ENCODE results near the gene ABTB2.

Gene ABTB2

DNA sequence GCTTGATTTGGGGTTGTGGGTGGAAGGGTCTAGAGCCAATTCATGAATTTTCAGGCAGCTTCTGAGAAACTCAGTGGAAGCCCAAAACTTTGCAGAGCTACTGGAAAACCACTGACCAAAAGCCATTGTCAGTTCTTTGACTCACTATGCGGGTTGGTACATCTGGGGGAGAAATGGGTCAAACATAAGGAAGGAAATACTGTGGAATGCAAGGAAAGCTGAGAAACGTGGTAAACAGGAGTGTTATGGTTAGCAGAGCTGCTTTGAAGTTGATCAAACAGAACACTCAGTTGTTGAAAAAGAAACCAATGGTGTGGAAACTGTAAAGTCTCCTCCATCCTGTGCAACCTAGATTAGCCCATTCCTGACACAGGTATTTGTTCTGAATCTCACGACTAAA is 6.3 kb upstream of the ABTB2 start:
- Histone ChIP-seq H3K9me3 (ENCODE audit: control insufficient read depth in 1 of 2, low read length in 2 of 2) (no peaks in the 10 kb centered on the region), H3K9ac (ENCODE audit: low read depth in 1 of 2, low read length in 2 of 2) (no peak overlapping the region), H3K27ac (ENCODE audit: low read depth, low read length) (no peak overlapping the region)

DNA sequence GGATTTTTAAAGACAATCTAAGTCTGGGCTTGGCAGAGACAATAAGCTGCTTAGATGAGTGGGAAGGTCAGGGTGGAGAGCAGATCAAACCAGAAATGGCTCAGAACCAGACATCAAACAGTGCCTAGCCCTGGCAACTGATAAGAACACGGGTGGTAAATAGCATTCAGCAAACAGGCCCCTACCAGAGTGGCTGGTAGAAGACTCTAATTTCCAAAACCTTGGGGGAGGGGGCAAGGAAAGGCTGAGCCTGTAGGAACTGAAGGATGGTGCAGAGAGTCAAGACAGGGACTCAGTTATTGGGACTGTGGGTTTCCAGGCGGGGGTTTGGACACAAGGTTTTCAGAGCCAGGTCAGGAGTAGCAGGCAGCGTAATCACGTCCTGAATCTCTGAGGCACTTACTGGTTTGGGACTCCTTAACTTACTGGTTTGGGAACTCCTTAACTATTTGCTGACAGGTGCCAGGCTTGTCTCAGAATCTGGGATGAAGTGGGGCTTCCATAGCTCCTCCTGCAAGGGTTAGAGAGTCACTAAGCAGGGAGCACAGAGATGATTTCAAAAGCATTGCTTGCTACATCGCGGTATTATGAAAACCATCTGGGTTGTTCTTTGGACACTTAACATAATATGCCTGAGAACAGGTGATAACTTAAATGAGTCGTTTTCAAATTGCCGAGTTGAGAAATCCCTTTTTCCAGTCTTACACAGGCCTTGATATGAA is 5.7 kb upstream of the ABTB2 start:
- H3K9ac ChIP-seq (ENCODE audit: low read depth in 1 of 2, low read length in 2 of 2): no peak overlapping the region

More for the DNA sequence above, 6.3 kb upstream of the ABTB2 start:
- Histone ChIP-seq H3K4me1 (ENCODE audit: control insufficient read depth in 1 of 2, insufficient read depth in 2 of 2, low read length in 2 of 2) (peaks cover 0 to under 1% of the 10 kb centered on the region in 2 donors), H3K36me3 (ENCODE audit: control insufficient read depth in 1 of 2, insufficient read depth in 2 of 2, low read length in 2 of 2) (no peaks in the 10 kb centered on the region), H3K27me3 (ENCODE audit: control insufficient read depth in 1 of 2, insufficient read depth in 2 of 2, low read length in 2 of 2) (no peaks in the 10 kb centered on the region), H3K4me3 (ENCODE audit: low read depth in 1 of 2, low read length in 2 of 2) (no peak overlapping the region)

DNA sequence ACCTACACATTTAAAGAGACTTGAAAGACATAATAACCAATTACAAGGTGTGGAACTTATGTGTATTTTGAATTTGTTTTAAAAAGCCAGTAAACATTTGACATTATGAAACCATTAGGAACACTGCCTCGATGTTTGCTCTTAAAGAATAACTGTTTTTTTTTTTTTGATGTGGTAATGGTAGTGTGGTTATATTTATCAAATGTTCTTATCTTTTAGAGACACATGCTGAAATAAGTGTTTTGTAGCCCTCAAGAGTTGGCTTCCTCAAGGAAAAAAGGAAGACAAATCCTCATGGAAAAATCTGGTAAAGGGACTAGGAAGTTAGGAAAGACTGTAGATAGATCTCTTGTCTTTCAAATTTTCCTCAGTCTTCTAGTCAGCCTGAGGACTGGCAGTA is 2.2 kb upstream of the ABTB2 start:
- no peak overlapping the region for H3K27ac ChIP-seq (ENCODE audit: low read depth, low read length)
- H3K27me3 ChIP-seq (ENCODE audit: control insufficient read depth in 1 of 2, insufficient read depth in 2 of 2, low read length in 2 of 2): peaks cover 7 to 12% of the 10 kb centered on the region in 2 donors
- no peaks in the 10 kb centered on the region for H3K36me3 ChIP-seq (ENCODE audit: control insufficient read depth in 1 of 2, insufficient read depth in 2 of 2, low read length in 2 of 2)
- H3K9me3 ChIP-seq (ENCODE audit: control insufficient read depth in 1 of 2, low read length in 2 of 2): no peaks in the 10 kb centered on the region
- H3K4me3 ChIP-seq (ENCODE audit: low read depth in 1 of 2, low read length in 2 of 2): no peak overlapping the region
- no peak overlapping the region for H3K9ac ChIP-seq (ENCODE audit: low read depth in 1 of 2, low read length in 2 of 2)
- peaks cover 15 to 37% of the 10 kb centered on the region in 2 donors for H3K4me1 ChIP-seq (ENCODE audit: control insufficient read depth in 1 of 2, insufficient read depth in 2 of 2, low read length in 2 of 2)

More for the DNA sequence above, 5.7 kb upstream of the ABTB2 start:
- Histone ChIP-seq H3K4me3 (ENCODE audit: low read depth in 1 of 2, low read length in 2 of 2) (no peak overlapping the region), H3K36me3 (ENCODE audit: control insufficient read depth in 1 of 2, insufficient read depth in 2 of 2, low read length in 2 of 2) (no peaks in the 10 kb centered on the region), H3K27me3 (ENCODE audit: control insufficient read depth in 1 of 2, insufficient read depth in 2 of 2, low read length in 2 of 2) (no peaks in the 10 kb centered on the region), H3K9me3 (ENCODE audit: control insufficient read depth in 1 of 2, low read length in 2 of 2) (no peaks in the 10 kb centered on the region), H3K27ac (ENCODE audit: low read depth, low read length) (no peak overlapping the region), H3K4me1 (ENCODE audit: control insufficient read depth in 1 of 2, insufficient read depth in 2 of 2, low read length in 2 of 2) (peaks cover 0 to 6% of the 10 kb centered on the region in 2 donors)

DNA sequence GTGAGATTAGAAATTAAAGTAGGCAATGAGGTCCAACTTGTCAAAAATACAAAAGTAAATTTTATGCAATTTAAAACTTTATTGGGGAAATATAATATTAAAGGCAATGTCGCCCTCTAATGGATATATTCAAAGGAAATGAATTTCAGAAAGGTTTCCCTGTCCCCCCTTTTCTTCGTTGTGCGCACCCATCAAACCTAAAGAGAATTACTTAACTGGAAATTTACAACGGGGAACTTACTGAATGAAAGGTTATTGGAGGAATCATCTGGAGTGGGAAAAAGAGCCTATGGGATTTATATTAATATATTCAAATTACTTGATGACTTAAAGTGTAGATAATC is 1.7 kb upstream of the ABTB2 start:
- Histone ChIP-seq H3K27me3 (ENCODE audit: control insufficient read depth in 1 of 2, insufficient read depth in 2 of 2, low read length in 2 of 2) (peaks cover 7 to 12% of the 10 kb centered on the region in 2 donors), H3K27ac (ENCODE audit: low read depth, low read length) (no peak overlapping the region), H3K9me3 (ENCODE audit: control insufficient read depth in 1 of 2, low read length in 2 of 2) (no peaks in the 10 kb centered on the region), H3K36me3 (ENCODE audit: control insufficient read depth in 1 of 2, insufficient read depth in 2 of 2, low read length in 2 of 2) (no peaks in the 10 kb centered on the region), H3K9ac (ENCODE audit: low read depth in 1 of 2, low read length in 2 of 2) (no peak overlapping the region), H3K4me3 (ENCODE audit: low read depth in 1 of 2, low read length in 2 of 2) (peak overlapping the region; percentile 78 to 84), H3K4me1 (ENCODE audit: control insufficient read depth in 1 of 2, insufficient read depth in 2 of 2, low read length in 2 of 2) (peaks cover 21 to 37% of the 10 kb centered on the region in 2 donors)

DNA sequence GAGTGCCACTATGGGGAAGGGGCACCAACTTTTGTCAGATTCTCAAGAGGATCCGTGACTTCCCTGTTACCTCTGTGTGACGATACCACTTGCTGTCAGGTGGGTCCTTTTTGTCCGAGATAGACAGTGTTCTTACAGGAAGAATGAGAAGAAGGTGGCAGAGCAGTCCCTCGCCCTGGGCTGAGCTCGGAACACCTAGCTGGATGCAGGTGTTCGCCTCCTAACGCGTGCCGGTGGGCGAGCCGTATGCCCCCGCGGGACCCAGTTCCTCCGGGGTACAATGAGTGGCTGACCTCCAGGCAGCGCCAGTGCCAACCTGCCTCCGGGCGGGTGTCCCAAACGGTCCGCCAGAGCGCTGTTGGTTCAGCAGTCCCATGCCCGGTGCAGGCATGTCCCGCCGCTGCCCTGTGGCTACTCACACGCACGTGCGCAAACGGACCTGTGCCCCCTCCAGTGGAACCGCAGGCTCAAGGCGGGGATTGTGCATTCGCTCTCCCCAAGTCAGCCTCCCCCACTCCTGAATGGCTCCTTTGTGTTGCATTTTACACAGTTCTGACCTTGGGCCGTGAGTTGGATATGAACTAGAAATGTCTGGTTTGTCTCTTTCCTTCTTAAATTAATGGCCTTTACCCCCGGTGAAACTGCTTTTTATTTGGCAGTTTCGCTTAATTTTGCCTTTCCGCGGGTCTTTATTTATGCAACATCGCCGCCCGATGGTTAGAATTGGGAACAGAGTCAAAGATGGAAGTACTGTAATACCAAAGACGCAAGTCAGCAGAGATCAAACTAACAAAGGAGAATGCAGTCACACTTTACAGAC is 1.1 kb upstream of the ABTB2 start:
- no peaks in the 10 kb centered on the region for H3K9me3 ChIP-seq (ENCODE audit: control insufficient read depth in 1 of 2, low read length in 2 of 2)
- peaks cover 7 to 12% of the 10 kb centered on the region in 2 donors for H3K27me3 ChIP-seq (ENCODE audit: control insufficient read depth in 1 of 2, insufficient read depth in 2 of 2, low read length in 2 of 2)
- H3K27ac ChIP-seq (ENCODE audit: low read depth, low read length): peak overlapping the region; percentile 30
- H3K4me1 ChIP-seq (ENCODE audit: control insufficient read depth in 1 of 2, insufficient read depth in 2 of 2, low read length in 2 of 2): peaks cover 21 to 37% of the 10 kb centered on the region in 2 donors
- no peaks in the 10 kb centered on the region for H3K36me3 ChIP-seq (ENCODE audit: control insufficient read depth in 1 of 2, insufficient read depth in 2 of 2, low read length in 2 of 2)
- peak overlapping the region; percentile 78 to 84 for H3K4me3 ChIP-seq (ENCODE audit: low read depth in 1 of 2, low read length in 2 of 2)
- H3K9ac ChIP-seq (ENCODE audit: low read depth in 1 of 2, low read length in 2 of 2): peak overlapping the region; percentile 60 to 79

DNA sequence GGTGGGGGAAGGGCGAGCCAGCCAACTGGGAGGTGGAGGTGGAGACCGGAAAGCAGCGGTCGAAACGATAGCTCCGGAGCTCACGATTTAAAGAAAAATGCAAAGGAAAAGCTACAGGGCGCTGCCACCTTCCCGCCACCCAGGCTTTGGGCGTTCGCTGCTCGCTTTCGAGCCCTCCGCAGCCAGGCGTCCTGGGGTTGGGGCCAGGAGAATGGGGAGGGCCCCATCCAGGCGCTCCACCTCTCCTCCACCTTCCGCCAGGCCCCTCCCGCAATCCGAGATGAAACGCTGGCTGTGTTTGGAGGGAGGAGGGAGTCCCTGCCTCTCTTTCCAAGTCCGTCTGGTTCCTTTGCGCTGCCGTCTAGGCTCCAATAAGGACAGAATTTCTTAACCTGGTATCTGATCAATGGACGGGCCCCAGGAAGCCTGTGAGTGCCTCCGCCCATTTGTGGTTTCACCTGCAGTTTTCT is 483 bp upstream of the ABTB2 start:
- H3K36me3 ChIP-seq (ENCODE audit: control insufficient read depth in 1 of 2, insufficient read depth in 2 of 2, low read length in 2 of 2): no peaks in the 10 kb centered on the region
- peaks cover 7 to 12% of the 10 kb centered on the region in 2 donors for H3K27me3 ChIP-seq (ENCODE audit: control insufficient read depth in 1 of 2, insufficient read depth in 2 of 2, low read length in 2 of 2)
- peaks cover 21 to 37% of the 10 kb centered on the region in 2 donors for H3K4me1 ChIP-seq (ENCODE audit: control insufficient read depth in 1 of 2, insufficient read depth in 2 of 2, low read length in 2 of 2)
- H3K9me3 ChIP-seq (ENCODE audit: control insufficient read depth in 1 of 2, low read length in 2 of 2): no peaks in the 10 kb centered on the region
- H3K27ac ChIP-seq (ENCODE audit: low read depth, low read length): peak overlapping the region; percentile 30
- H3K9ac ChIP-seq (ENCODE audit: low read depth in 1 of 2, low read length in 2 of 2): peak overlapping the region; percentile 60 to 79
- peak overlapping the region; percentile 78 to 84 for H3K4me3 ChIP-seq (ENCODE audit: low read depth in 1 of 2, low read length in 2 of 2)

DNA sequence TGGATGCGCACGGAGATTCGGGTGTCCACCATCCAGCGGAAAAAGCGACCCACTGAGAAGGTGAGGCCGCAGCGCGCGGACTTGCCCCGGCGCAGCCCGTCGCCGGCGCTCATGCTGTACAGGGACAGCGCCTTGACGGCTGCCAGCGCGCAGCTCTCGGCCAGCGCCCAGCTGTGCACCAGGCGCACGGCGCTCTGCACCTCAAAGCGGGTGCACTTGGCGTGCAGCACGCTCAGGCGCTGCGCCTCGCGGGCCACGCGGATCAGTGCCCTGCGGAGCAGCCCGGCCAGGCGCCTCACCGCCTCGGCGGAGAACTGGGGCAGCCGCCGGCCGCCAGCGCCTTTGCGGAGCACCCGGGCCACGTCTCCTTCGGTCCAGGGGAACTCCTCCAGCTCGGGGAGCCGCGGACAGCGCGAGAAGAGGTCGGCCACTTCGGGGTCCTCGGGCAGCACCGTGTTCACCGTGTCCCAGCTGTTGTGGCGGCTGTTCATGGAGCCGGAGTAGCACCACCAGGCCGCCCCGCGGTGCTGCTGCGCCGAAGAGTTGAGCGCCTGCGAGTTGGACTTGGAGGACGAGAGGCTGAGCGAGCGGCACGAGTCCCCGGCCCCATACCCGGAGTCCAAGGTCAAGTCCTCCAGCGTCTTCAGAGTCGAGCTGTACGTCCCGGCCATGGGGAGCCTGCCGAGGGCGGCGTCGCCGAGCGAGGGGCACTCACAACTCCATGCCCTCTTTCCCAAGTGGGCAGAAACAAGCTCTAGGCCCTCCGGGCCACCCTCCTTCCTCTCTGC is 703 bp downstream of the ABTB2 start:
- H3K9ac ChIP-seq (ENCODE audit: low read depth in 1 of 2, low read length in 2 of 2): peak overlapping the region; percentile 50 to 71
- H3K36me3 ChIP-seq (ENCODE audit: control insufficient read depth in 1 of 2, insufficient read depth in 2 of 2, low read length in 2 of 2): no peaks in the 10 kb centered on the region
- H3K4me1 ChIP-seq (ENCODE audit: control insufficient read depth in 1 of 2, insufficient read depth in 2 of 2, low read length in 2 of 2): peaks cover 21 to 37% of the 10 kb centered on the region in 2 donors
- H3K27ac ChIP-seq (ENCODE audit: low read depth, low read length): peak overlapping the region; percentile 65
- no peaks in the 10 kb centered on the region for H3K9me3 ChIP-seq (ENCODE audit: control insufficient read depth in 1 of 2, low read length in 2 of 2)
- peaks cover 7 to 12% of the 10 kb centered on the region in 2 donors for H3K27me3 ChIP-seq (ENCODE audit: control insufficient read depth in 1 of 2, insufficient read depth in 2 of 2, low read length in 2 of 2)
- H3K4me3 ChIP-seq (ENCODE audit: low read depth in 1 of 2, low read length in 2 of 2): peak overlapping the region; percentile 74 to 75

DNA sequence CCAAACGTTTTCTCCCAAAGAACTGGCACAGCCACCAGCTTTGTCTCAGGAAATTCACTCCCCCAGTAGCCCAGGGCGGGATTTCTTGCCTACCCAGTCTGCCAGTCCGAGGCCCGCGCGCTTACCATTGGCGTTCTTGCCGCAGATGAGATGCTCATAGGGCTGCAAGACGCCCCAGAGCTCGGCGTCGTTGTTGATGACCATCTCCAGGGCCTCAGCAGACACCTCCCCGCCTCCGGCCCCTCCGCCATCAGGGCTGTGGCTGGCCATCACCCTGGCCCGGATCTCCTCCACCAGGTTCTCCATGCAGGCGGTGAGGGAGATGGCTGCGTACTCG is 1.3 kb downstream of the ABTB2 start:
- Histone ChIP-seq H3K9me3 (ENCODE audit: control insufficient read depth in 1 of 2, low read length in 2 of 2) (no peaks in the 10 kb centered on the region), H3K27ac (ENCODE audit: low read depth, low read length) (no peak overlapping the region), H3K27me3 (ENCODE audit: control insufficient read depth in 1 of 2, insufficient read depth in 2 of 2, low read length in 2 of 2) (peaks cover 7 to 12% of the 10 kb centered on the region in 2 donors), H3K4me3 (ENCODE audit: low read depth in 1 of 2, low read length in 2 of 2) (peak overlapping the region; percentile 74 to 75), H3K9ac (ENCODE audit: low read depth in 1 of 2, low read length in 2 of 2) (peak overlapping the region; percentile 50 to 71), H3K36me3 (ENCODE audit: control insufficient read depth in 1 of 2, insufficient read depth in 2 of 2, low read length in 2 of 2) (no peaks in the 10 kb centered on the region), H3K4me1 (ENCODE audit: control insufficient read depth in 1 of 2, insufficient read depth in 2 of 2, low read length in 2 of 2) (peaks cover 21 to 37% of the 10 kb centered on the region in 2 donors)

DNA sequence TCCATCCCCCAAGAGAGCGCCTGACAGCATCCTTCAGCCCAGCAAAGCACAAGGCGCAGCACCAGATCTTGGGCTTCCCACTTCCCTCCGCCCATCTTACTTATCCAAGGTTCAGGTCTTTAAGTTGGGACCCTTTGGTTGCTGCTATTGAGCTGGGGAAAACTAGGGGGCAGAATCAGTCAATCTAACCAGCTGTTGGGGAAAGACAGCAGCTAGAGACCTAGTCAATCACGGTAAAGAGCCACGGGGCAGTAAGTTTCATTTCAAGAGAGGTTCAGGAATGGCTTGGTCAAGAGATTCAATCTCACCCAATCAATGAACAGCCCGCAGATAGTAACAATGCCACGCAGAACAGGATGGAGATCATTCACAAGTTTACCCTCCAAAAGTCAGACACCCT is 1.7 kb downstream of the ABTB2 start:
- Histone ChIP-seq H3K27me3 (ENCODE audit: control insufficient read depth in 1 of 2, insufficient read depth in 2 of 2, low read length in 2 of 2) (peaks cover 7 to 12% of the 10 kb centered on the region in 2 donors), H3K4me1 (ENCODE audit: control insufficient read depth in 1 of 2, insufficient read depth in 2 of 2, low read length in 2 of 2) (peaks cover 21 to 37% of the 10 kb centered on the region in 2 donors), H3K27ac (ENCODE audit: low read depth, low read length) (no peak overlapping the region), H3K36me3 (ENCODE audit: control insufficient read depth in 1 of 2, insufficient read depth in 2 of 2, low read length in 2 of 2) (no peaks in the 10 kb centered on the region), H3K9me3 (ENCODE audit: control insufficient read depth in 1 of 2, low read length in 2 of 2) (no peaks in the 10 kb centered on the region), H3K4me3 (ENCODE audit: low read depth in 1 of 2, low read length in 2 of 2) (peak overlapping the region; percentile 74 to 75), H3K9ac (ENCODE audit: low read depth in 1 of 2, low read length in 2 of 2) (peak overlapping the region; percentile 50 to 71)
